ENCODE measurements around the gene SSX3. TPM values are rescaled to one million over a fixed set of nuclear protein-coding genes. Genes with fewer than 3 reads are reported as not detected.

The SSX3 gene, protein sequence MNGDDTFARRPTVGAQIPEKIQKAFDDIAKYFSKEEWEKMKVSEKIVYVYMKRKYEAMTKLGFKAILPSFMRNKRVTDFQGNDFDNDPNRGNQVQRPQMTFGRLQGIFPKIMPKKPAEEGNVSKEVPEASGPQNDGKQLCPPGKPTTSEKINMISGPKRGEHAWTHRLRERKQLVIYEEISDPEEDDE
- total RNA-seq, result not detected in 2 replicates

DNA sequence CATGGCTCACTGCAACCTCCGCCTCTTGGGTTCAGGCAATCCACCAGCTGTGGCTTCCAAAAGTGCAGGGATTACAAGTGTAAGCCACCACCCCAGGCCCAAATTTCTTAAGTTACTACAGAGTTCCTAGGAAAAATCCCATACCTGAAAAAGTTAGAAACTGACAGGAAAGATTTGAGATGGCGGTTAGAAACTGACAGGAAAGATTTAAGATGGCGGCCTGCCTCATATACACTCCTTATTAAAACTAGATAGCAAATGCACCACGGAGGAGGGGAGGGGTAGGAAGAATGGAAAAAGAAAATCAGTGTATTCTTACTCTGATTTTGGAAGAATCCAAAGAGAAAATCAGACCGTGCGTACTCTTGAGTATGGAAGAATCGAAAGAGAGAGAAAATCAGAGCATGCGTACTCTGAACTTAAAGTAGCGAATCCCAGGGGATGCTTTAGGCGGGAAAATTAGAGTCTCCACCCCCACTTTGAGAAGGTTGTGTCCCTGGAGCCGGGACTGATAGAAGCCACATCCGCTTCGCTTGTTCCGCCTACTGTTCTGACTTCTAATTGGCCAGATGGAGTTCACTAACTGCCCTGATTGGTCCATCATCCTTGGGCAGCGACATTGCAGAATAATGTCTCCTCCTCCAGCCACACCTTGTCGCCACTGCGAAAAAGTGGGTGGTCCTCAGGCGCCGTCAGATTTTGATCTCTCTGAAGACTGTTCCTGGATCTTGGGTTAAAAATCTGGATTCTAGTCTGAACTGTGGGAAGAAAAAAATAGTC, at the start of gene SSX3:
Gene SSX3 (minus strand): TSS at position 389 of the 780 bp plus-strand sequence. CDS start 1,454 bp downstream, outside the sequence.

DNA sequence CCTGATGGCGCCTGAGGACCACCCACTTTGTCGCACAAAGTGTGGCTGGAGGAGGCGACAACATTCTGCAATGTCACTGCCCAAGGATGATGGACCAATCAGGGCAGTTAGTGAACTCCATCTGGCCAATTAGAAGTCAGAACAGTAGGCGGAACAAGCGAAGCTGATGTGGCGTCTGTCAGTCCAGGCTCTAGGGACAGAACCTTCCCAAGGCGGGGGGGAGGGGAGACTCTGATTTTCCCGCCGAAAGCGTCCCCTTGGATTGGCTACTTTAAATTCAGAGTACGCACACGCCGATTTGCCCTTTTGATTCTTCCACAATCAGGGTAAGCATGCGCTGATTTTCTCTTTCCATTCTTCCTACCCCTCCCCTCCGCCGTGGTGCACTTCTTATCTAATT, 26.7 kb upstream of the SSX3 start, which contains the start of gene SSX4:
Gene SSX4 (plus strand): TSS at position 301 of the 400 bp plus-strand sequence. CDS start 515 bp downstream, outside the sequence.

Small RNAs within 50 kb of the gene (small RNA-seq; reads per million reads assigned to genes)
- gene AL606490.7 (not detected), gene AL606490.9 (not detected)

Other genes with a start within 250 kb of the SSX3 start
- gene SPACA5B, start 226.1 kb downstream of the SSX3 start, total RNA-seq, result not detected in 2 replicates
- gene SSX5, start 159.9 kb downstream of the SSX3 start, total RNA-seq, result not detected in 2 replicates
- not detected in 2 replicates for gene SSX1, start 101.3 kb downstream of the SSX3 start, total RNA-seq
- not detected in 2 replicates for gene SSX4, start 26.8 kb upstream of the SSX3 start, total RNA-seq
- not detected in 2 replicates for gene SSX4B, start 55.3 kb upstream of the SSX3 start, total RNA-seq
- 10.1 and 44.5 TPM in 2 replicates for gene SLC38A5, start 113.6 kb upstream of the SSX3 start, total RNA-seq
- gene FTSJ1, start 119.5 kb upstream of the SSX3 start, total RNA-seq, result 67.9 and 75.7 TPM in 2 replicates
- gene PORCN, start 152.3 kb upstream of the SSX3 start, total RNA-seq, result 8.7 and 12.1 TPM in 2 replicates
- gene EBP, start 165.1 kb upstream of the SSX3 start, total RNA-seq, result 68.3 and 87.4 TPM in 2 replicates
- gene TBC1D25, start 183.0 kb upstream of the SSX3 start, total RNA-seq, result 8.8 and 9.7 TPM in 2 replicates
- gene RBM3, start 217.8 kb upstream of the SSX3 start, total RNA-seq, result 462 and 523 TPM in 2 replicates
- gene WDR13, start 240.8 kb upstream of the SSX3 start, total RNA-seq, result 102 and 118 TPM in 2 replicates